HepG2 (cell line): ENCODE data around the gene FDPS. TPM values are rescaled to one million over a fixed set of nuclear protein-coding genes. Genes with fewer than 3 reads are reported as not detected.

Experiments used
- ATAC-seq: fragments of 200-7000 bp; cut with Tn5 transposase; 3 replicates; pipeline ENCODE4 v1.9.1; 2020; ENCODE audit warnings: mild to moderate bottlenecking, moderate library complexity
- BruUV-seq: library from RNA; stranded (reverse); fragments of 400-500 nt; replicated peaks from 2 replicates; lab custom pipeline; 2021; lab: Mats Ljungman, UMichigan
- CTCF ChIA-PET: fragments of 300-600 bp; formaldehyde crosslinking; extraction: SDS; loops from one replicate; lab custom pipeline; 2021; ENCODE audit warnings: low total read pairs, inconsistent platforms, low intra/inter-chr PET ratio; lab: Yijun Ruan, JAX
- POLR2A ChIA-PET: fragments of 350-600 bp; sonication (Branson Sonifier 250); formaldehyde crosslinking; loops from one replicate; lab custom pipeline; 2020; ENCODE audit warnings: antibody characterized with exemption, inconsistent platforms; lab: Yijun Ruan, JAX
- DNase-seq: peaks from one replicate; pipeline ENCODE4 v3.0.0-alpha.2; 2015; ENCODE audit warnings: low spot score
- FAIRE-seq: peaks from 3 replicates; lab custom pipeline; 2011; peaks lifted over from hg19 to GRCh38; lab: Jason Lieb, UNC
- H2AFZ ChIP-seq: one replicate; pipeline ENCODE4 v1.6.1; 2011; ENCODE audit warnings: low read length, inconsistent platforms
- H3K27ac ChIP-seq: fragments of 300-600 bp; 3 replicates; pipeline ENCODE4 v1.8.0; 2011; ENCODE audit warnings: mixed run types, mild to moderate bottlenecking, mixed read lengths, low read length, inconsistent platforms; ENCODE audit not compliant: insufficient read depth; ENCODE audit errors: extremely low read length
- H3K27me3 ChIP-seq, 2 experiments: fragments of 200-600 bp in 1 of 2; 2 replicates in 1 of 2; 3 replicates in 1 of 2; pipeline versions ENCODE4 v1.6.0 to v1.8.0; 2011; ENCODE audit warnings: low read length in 2 of 2, mild to moderate bottlenecking in 2 of 2, moderate library complexity in 2 of 2, inconsistent platforms in 1 of 2; ENCODE audit not compliant: insufficient read depth in 2 of 2, control insufficient read depth in 1 of 2
- H3K36me3 ChIP-seq, 2 experiments: fragments of 200-600 bp in 1 of 2; replicated peaks in 1 of 2; 2 replicates in 1 of 2; 3 replicates in 1 of 2; pipeline versions ENCODE4 v1.5.1 to v1.8.0; 2011; ENCODE audit warnings: low read length in 2 of 2, inconsistent platforms in 1 of 2; ENCODE audit not compliant: insufficient read depth in 2 of 2, control insufficient read depth in 1 of 2
- H3K4me1 ChIP-seq: 2 replicates; pipeline ENCODE4 v1.5.1; 2012; ENCODE audit warnings: low read length, inconsistent platforms; ENCODE audit not compliant: insufficient read depth
- H3K4me2 ChIP-seq: 2 replicates; pipeline ENCODE4 v1.6.0; 2011; ENCODE audit warnings: low read depth, low read length, inconsistent platforms
- H3K4me3 ChIP-seq, 3 experiments: fragments of 200-600 bp in 1 of 3; sonication (generic), shearing (Covaris generic) in 1 of 3; replicated peaks in 1 of 3; 2 replicates each; pipeline ENCODE4 v1.5.1; 2011 to 2016; ENCODE audit warnings: low read length in 3 of 3, inconsistent platforms in 2 of 3, low read depth in 2 of 3, mild to moderate bottlenecking in 2 of 3, control low read depth in 1 of 3, mixed read lengths in 1 of 3; ENCODE audit not compliant: insufficient read depth in 1 of 3
- H3K79me2 ChIP-seq: one replicate; pipeline ENCODE4 v1.6.1; 2011; ENCODE audit warnings: low read length, inconsistent platforms; ENCODE audit not compliant: insufficient read depth
- H3K9ac ChIP-seq: 2 replicates; pipeline ENCODE4 v1.6.0; 2011; ENCODE audit warnings: mild to moderate bottlenecking, low read depth, low read length, inconsistent platforms; ENCODE audit not compliant: insufficient read depth
- H3K9me3 ChIP-seq: 2 replicates; pipeline ENCODE4 v1.5.1; 2012; ENCODE audit warnings: mild to moderate bottlenecking, low read length
- H4K20me1 ChIP-seq: 2 replicates; pipeline ENCODE4 v1.6.0; 2011; ENCODE audit warnings: inconsistent platforms, mild to moderate bottlenecking, low read length, moderate library complexity; ENCODE audit not compliant: insufficient read depth
- BORCS8-MEF2B ChIP-seq: sonication (generic); formaldehyde crosslinking; IDR thresholded peaks from 2 replicates; pipeline ENCODE4 v1.8.0; 2022; ENCODE audit warnings: mild to moderate bottlenecking, missing genetic modification reagents
- SRSF9 ChIP-seq: fragments of 200-400 bp; formaldehyde crosslinking; IDR thresholded peaks from 2 replicates; pipeline ENCODE4 v1.6.1; 2018; ENCODE audit warnings: borderline replicate concordance, mild to moderate bottlenecking, low read depth, low read length; ENCODE audit not compliant: insufficient read depth, poor library complexity, severe bottlenecking
- WIZ ChIP-seq: sonication (generic); formaldehyde crosslinking; IDR thresholded peaks from 2 replicates; pipeline ENCODE4 v1.5.1; 2020; ENCODE audit warnings: mild to moderate bottlenecking, missing genetic modification reagents
- ZEB1 ChIP-seq: IDR thresholded peaks from 2 replicates; pipeline ENCODE4 v1.6.1; 2012; ENCODE audit warnings: mild to moderate bottlenecking, low read depth, inconsistent platforms; ENCODE audit not compliant: insufficient replicate concordance
- ZFP37 ChIP-seq: sonication (generic); formaldehyde crosslinking; IDR thresholded peaks from 2 replicates; pipeline ENCODE4 v1.4.0; 2020; ENCODE audit warnings: missing genetic modification reagents, borderline replicate concordance
- ZNF280D ChIP-seq: sonication (generic); formaldehyde crosslinking; IDR thresholded peaks from 2 replicates; pipeline ENCODE4 v1.5.1; 2020; ENCODE audit warnings: mild to moderate bottlenecking, missing genetic modification reagents
- ZNF704 ChIP-seq: sonication (generic); formaldehyde crosslinking; IDR thresholded peaks from 2 replicates; pipeline ENCODE4 v1.8.1; 2023; ENCODE audit warnings: mild to moderate bottlenecking, inconsistent platforms, moderate library complexity, missing genetic modification reagents, borderline replicate concordance
- WGBS: methylation state at CpG from one replicate; pipeline ENCODE4 v1.1.6; 2017; ENCODE audit warnings: low lambda C conversion rate; 5-methylcytosine and 5-hydroxymethylcytosine counted together
- in situ Hi-C: cut with HindIII; loops from 2 replicates; pipeline ENCODE4 v1.10.0; 2017; ENCODE audit warnings: low pct_unique_long_range_greater_than_20kb; ENCODE audit not compliant: extremely low pct_ligation_motif_present
- intact Hi-C: fragments of 100-400 bp; cut with micrococcal nuclease; formaldehyde crosslinking; loops from one replicate; pipeline ENCODE4 v1.10.0; 2022; ENCODE audit not compliant: unreplicated experiment
- polyA plus RNA-seq, 8 experiments: library from polyadenylated mRNA; depleted of rRNA in 3 of 8; stranded (reverse) in 7 of 8; unstranded in 1 of 8; fragments of >200 nt; fragmentation: Illumina TruSeq in 4 of 8; extraction: Trizol in 4 of 8; gene quantifications; 2 replicates each; pipeline versions ENCODE4 v1.2.1 to v1.2.3, GENCODE V29; 2011 to 2016; ENCODE audit warnings: low read depth in 4 of 8, missing spikeins in 1 of 8, mixed read lengths in 1 of 8; ENCODE audit not compliant: insufficient read depth in 1 of 8
- total RNA-seq, 5 experiments: library from RNA; depleted of rRNA; stranded (reverse); fragments of >200 nt; fragmentation: Illumina TruSeq; extraction: Trizol; gene quantifications; 2 replicates each; pipeline ENCODE4 v1.2.3, GENCODE V29; 2016; ENCODE audit warnings: low read depth in 1 of 5

The FDPS gene
- total and polyA plus RNA-seq, 2 of the 13 experiments (the other 11 are each of a cell fraction or from before 2014, with no cell fraction given), result 264 to 519 TPM

- Histone ChIP-seq H3K36me3 (peaks cover 0 to 12% of the 10 kb centered on the region in 2 experiments; a peak in 3 of 5 replicates), H3K9me3 (no peaks in the 10 kb centered on the region), H3K9ac (no peak overlapping the region), H2AFZ (no peak overlapping the region), H3K27ac (no peak overlapping the region), H3K4me2 (no peak overlapping the region), H3K4me1 (peaks cover 30% of the 10 kb centered on the region), H3K79me2 (peaks cover 3% of the 10 kb centered on the region), H3K4me3 (no peak overlapping the region), H4K20me1 (no peaks in the 10 kb centered on the region), H3K27me3 (no peaks in the 10 kb centered on the region)
- no peak; the same call in 2 of the 3 replicates for ATAC-seq
- WGBS, result 98% methylated on average over 41 of the region's 47 CpGs
- intact Hi-C loops (no loop called here), in situ Hi-C loops (no loop called here)
- POLR2A ChIA-PET, result no interaction called here
- TF ChIP-seq ZEB1 (no peak), ZNF280D (CRISPR knock-in tag) (no peak), ZFP37 (CRISPR knock-in tag) (no peak), SRSF9 (no peak), ZNF704 (CRISPR knock-in tag) (no peak), WIZ (CRISPR knock-in tag) (no peak), BORCS8-MEF2B (CRISPR knock-in tag) (no peak)
- no peak for FAIRE-seq
- no TSS peak for BruUV-seq
- no peak for DNase-seq
- CTCF ChIA-PET, result no interaction called here
Measured at GRCh38 chr1:155295183-155295941, 13.3 kb upstream of the FDPS start.
